Erythroblast (primary cell): Measurements from ENCODE around the gene MT1X.
"Not testable (repeated sequence)": the region's sequence is repeated elsewhere in the genome, so short reads cannot be mapped to it uniquely, and the experiment has no call there.

Experiments used
- GATA1 ChIP-seq: IDR thresholded peaks from 2 replicates; pipeline ENCODE4 v1.6.1; 2011; ENCODE audit warnings: low read depth, mild to moderate bottlenecking, control low read depth, low read length, moderate library complexity
- POLR2A ChIP-seq: IDR thresholded peaks from 2 replicates; pipeline ENCODE4 v1.6.1; 2011; ENCODE audit warnings: mild to moderate bottlenecking, low read length

DNA sequence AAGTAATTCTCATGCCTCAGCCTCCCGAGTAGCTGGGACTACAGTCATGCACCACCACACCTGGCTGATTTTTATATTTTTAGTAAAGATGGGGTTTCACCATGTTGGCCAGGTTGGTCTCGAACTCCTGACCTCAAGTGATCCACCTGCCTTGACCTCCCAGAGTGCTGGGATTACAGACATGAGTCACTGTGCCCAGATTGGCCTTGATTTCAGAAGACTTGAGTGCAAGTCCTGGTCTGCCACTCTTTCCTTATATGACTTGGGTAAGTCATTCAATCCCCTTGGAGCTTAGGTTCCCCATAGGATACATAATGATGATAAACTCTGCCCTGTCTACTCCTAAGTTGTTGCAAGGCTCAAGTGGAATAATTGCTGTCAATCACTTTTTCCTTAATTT lies 35.3 kb downstream of the MT1X start:
- not testable (repeated sequence) for TF ChIP-seq POLR2A, GATA1
